GM19467 (cell line): ENCODE data around the gene TUBA4B.
A peak's percentile ranks its signal among the peaks of the same experiment; 100 is the strongest.
"Not testable (repeated sequence)": the region's sequence is repeated elsewhere in the genome, so short reads cannot be mapped to it uniquely, and the experiment has no call there.

ENCODE experiments used
- ATAC-seq: cut with Tn5 transposase; IDR thresholded peaks from one replicate; pipeline ENCODE4 v1.9.1; 2021; ENCODE audit warnings: mild to moderate bottlenecking, moderate library complexity; ENCODE audit not compliant: unreplicated experiment

The TUBA4B gene

DNA sequence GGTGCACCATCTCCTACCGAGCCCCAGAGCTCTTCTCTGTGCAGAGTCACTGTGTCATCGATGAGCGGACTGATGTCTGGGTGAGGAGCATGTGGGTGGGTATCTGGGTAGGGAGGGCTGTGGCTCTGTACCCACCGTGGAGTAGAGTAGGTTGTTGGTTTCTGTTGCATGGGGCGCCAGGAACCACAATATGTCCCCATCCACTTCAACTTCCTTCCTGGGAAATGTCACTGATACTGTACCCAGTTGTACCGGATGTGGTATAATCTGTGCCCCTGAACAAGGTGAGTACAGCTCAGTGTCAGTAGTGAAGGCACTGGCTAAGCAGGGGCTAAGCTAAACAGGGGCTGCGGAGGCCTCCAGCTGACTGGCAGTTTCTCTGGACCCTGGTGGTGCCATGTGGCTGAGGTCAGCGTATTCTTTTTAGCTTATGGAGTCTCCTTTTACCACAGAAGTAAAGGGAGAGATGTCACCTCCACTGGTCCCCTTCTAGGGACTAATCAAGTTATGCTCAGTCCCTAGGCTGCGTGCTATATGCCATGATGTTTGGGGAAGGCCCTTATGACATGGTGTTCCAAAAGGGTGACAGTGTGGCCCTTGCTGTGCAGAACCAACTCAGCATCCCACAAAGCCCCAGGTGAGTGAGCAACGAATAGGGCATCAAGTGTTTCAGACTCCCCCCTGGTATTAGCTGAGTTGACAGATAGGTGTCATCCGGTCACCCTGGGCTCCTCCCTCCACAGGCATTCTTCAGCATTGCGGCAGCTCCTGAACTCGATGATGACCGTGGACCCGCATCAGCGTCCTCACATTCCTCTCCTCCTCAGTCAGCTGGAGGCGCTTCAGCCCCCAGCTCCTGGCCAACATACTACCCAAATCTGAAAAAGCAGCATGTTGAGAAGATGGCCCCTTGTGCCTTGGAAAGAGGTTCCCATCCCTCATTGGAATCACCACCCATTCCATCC, 5.1 kb upstream of the TUBA4B start:
- ATAC-seq: no peak

DNA sequence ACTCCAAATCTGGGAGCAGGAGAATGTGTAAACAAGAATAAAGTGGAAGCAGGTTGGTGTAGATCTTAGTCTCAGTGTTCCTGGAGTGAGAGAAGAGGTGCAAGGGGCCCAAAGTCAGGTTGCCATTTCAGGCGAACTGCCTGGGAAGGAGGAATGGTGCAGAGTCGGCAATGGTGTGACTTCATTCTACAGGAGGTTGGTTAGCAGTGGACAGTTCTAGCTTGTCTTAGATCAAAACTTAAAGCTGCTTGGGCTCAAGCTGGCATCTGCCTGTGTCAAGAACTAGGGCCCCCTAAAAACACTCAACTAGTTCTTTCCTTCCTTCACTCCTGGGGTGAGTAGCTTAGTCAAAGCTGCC, 4.2 kb upstream of the TUBA4B start:
- ATAC-seq: no peak

DNA sequence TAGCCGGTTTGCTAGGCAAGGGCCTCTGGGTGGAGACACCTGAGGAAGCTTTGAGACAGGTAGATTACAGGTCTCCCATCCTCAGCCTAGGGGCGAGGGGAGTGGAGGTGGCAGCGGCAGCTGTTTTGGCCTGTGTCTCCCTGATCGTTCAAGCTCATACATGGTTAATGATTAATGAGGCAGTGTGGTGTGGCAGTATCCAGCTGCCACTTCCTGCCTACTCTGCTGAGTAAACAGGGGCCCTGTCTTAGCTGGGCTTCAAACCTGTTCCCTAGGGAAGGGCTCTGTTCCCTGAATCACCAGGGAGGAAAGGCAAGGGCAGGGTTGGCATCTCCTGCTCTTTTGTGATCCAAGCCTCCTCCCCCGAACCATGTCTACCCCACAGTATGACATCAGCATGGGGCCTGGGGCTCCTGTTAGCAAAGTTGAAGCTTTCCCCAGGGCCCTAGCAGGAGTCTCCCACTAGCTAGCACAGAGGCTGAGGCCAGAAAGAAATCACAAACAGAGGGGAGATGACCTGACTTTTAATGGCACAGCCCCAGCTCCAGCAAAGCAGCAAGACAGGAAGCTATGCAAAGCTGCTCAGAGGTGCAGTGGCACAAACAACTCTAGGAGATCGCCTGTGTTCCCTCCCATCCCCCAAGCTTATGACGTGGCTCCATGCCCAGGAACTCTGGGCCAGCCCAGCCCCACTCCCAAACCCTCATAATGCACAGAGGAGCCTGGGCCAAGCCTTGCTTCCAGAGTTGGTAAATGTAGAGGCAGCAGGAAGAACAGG, 3.7 kb upstream of the TUBA4B start:
- ATAC-seq: peak; percentile 45

DNA sequence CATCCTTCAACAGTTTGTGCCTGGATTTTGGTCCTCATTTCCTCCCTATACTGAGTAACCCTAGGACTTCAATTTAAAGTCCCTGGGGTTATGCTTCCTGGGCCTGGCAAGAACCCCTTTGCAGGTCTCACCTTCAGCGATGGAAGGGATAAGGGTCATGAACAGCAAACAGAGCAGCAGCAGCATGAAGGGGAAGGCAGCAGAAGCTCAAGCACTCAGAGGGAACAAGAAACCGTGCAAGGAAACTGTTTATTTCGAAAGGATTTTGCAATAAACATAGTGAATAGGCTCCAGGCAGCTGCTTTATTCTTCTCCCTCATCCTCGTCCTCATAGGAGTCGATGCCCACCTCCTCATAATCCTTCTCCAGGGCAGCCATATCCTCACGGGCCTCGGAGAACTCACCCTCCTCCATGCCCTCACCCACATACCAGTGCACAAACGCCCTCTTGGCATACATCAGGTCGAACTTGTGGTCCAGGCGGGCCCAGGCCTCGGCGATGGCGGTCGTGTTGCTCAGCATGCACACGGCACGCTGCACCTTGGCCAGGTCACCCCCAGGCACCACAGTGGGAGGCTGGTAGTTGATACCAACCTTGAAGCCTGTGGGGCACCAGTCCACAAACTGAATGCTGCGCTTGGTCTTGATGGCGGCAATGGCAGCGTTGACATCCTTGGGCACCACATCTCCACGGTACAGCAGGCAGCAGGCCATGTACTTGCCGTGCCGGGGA, 2.8 kb upstream of the TUBA4B start:
- no peak for ATAC-seq

DNA sequence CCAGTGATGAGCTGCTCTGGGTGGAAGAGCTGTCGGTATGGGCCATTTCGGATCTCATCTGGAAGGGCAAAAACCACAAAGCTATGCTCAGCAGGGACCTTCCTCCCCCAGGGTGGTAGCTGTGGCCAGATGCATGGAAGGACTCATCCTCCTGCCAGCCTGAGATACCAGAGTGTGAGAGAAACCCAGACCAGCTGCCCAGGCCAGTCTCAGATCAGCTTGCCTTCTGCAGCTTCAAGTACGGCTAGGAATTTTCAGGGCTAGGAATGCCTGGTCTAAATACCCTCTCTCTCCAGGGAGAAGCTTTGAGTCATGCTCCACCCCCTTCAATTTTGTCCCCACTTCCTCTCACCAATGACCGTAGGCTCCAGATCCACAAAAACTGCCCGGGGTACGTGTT, 1.4 kb upstream of the TUBA4B start:
- no peak for ATAC-seq

DNA sequence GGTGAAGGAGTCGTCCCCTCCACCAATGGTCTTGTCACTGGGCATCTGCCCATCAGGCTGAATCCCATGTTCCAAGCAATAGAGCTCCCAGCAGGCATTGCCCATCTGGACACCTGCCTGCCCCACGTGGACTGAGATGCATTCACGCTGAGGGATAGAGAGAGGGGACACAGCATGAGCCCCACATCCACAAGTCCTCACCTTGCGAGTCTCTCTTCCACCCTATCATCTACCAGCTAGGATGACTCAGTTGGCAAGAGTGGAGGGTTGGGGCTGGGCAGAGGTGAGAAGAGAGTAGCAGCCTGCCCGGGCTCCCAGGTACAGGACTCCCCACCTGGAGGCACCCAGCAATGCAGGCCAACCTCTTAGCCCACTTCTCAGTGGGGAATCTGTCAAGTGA, 959 bp upstream of the TUBA4B start:
- no peak for ATAC-seq

DNA sequence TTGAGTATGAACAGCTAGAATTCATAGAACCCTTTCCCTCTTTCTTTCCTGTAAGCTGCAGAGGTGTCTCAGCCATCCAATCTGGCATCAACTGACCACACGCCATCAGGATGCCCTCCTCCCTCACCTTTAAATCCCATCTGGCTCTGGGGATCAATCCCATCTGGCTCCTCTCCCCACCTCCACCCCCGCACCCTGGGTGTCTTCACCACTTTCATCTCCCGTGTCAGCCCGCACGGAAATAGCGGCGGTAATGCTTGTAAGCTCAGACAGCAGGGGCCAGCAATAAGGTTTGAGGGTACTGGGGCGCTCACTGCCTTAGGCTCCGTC, 508 bp upstream of the TUBA4B start:
- ATAC-seq: no peak

DNA sequence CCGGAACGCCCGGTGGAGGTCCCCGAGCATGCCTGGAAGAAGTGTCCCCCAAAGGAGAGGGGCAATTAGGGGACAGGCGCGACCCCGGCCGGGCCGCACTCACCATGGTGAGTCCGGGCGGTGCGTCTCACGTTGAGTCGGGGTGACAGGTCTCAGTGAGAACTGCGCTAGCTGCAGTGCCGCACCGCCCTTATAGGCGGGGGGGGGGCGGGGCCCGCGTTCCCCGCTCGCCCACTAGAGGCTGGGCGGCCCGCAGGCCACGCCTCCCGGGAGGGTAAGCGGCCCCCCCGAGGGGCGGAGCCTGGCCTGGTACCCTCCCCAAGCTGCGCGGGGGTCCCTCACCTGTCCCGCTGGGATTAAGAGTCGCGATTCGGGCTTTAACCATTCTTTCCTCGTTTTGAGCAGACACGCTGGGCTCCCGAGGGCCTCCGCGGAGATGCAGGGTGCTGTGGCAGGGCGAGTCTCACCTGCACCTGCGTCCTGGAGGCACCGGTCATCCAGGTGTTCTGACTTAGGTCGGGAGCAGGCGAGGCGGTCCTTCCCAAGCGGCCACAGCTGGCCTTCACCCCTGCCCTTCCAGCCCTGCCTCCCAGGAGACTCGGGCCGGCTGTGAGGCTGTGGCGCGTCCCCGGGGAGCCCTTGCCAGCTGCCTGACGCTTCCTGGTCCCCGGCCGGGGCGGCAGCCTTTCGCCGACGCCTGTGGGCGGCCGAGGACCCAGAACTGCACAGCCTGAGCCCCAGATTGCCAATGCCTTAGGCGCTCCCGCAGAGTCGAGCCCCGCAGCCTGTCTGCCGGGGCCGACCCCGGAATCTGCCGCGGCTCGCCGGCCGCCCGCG, 928 bp downstream of the TUBA4B start, which contains the start of gene TUBA4A:
TUBA4A (minus strand) TSS at position 166 of the 837 bp plus-strand sequence; CDS start at position 106, 60 bp downstream.
- peak; percentile 41 for ATAC-seq

DNA sequence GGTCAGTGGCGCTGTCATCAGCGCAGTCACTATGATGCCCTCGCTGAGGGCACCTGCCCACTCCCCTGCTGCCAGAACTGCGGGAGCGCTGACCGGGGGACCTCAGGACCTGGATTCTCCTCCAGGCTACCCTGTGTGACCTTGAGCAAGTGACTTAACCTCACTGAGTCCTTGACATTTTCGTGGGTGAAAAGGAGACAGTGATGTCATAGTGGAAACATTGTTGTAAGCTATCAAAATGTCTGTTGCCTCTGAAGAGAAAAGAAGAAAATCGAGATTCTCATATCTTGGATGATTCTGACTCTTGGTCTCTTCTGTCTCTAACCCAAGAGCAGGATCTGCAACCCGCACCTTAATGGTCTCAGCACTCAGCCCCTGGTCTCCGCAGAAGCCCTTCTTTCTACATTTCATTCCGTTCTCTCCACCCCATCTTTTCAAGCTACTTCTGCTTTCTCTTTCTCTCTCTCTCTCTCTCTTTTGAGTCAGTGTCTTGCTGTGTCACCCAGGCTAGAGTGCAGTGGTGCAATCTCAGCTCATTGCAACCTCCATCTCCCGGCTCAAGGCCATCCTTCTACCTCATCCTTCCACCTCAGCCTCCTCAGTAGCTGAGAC, 1.7 kb downstream of the TUBA4B start:
- peak; percentile 18 for ATAC-seq

DNA sequence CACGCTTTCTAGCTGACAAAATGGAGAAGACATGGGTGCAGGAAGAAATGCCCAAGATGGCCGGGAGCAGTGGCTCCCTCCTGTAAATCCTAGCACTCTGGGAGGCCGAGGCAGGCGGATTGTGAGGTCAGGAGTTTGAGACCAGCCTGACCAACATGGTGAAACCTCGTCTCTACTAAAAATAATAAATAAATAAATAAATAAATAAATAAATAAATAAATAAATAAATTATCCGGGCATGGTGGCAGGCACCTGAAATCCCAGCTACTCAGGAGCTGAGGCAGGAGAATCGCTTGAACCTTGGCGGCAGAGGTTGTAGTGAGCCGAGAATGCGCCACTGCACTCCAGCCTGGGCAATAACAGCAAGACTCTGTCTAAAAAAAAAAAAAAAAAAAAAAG, 5.9 kb downstream of the TUBA4B start:
- ATAC-seq: not testable (repeated sequence)

DNA sequence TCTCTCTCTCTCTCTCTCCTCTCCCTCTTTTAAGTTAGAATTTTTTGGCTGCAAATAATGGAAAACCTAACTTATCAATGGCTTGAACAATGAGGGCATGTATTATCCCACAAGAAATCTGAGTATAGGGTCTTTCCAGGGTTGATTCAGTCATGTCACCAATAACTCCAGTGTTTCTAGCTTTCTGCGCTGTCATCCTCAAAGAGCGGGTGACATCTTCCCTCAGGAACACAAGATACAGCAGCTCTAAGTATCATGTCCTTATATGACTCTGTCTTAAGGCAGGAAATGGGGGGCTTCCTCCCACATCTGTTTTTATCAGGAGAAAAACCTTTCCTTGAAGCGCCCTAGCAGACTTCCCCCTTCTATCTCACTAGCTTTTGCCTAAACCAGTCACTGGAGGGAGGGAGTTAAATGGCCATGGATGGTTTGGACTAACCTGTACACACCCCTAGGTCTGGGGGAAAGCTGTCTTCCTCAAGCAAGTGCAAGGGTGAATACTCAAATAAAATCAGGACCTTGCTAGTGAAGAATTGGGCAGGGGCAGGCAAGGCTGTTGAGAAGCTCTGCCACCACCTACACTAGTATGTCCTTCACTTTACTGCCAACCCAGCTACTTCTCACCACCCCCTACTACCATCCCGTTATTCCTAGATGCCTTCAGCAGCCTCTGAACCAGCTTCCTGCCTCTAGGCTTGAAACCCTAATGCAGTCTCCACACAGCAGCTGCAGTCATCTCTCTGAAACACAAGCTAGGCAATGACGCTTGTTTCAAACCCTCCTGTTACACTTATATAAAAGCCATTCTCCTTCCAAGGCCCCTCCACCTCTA, 8.2 kb downstream of the TUBA4B start:
- no peak for ATAC-seq

DNA sequence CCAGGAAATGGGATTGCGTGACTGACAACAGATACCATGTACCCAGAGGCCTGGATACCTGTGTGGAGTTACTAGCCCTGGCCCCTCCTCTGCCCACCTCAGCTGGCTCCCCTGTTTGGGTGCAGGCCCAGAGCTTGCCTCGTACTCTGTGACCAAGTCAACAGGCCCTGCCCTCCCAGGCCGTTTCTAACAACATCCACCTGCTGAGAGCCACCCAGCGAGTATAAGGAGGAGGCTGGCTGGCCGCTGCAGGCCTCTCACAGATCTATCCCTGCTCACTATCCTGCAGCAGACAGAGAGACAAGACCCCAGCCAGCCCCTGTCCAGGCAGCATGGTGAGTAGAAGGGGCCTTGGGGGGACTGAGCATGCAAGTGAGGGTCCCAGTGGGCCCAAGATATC, 13.2 kb downstream of the TUBA4B start:
- ATAC-seq: no peak

DNA sequence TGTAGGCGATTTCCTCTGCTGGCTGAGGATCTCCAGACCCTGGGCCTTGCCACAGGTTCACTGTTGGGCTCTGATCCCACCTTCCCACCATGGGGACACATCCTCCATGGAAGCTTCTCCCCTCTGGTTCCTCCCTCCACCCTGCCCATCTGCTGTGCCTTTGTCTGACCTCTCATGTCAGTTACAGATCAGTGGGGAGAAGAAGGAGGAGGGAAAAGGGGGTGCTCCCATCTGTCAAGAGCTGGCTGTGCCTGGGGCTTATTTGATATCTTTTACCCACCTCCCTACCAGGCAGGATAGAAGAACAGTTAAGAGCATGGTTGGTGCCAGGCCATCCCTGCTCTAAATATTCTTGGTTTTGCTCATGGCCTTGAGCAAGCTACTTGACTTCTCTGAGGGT, 13.8 kb downstream of the TUBA4B start:
- ATAC-seq: no peak

DNA sequence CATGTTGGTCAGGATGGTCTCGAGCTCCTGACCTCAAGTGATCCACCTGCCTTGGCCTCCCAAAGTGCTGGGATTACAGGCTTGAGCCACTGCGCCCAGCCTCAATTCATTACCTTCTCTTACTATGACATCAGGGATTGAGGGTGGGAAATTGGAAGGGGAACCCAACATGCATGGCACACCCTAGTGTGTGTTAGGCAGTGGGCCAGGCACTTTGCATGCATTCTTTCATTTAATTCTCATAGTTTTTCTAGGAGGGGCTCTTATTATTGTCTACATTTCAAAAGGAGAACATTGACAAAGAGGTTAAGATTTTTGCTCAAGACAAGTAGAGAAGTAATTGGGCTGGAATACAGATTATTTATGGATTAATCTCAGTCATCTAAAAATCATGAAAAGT, 15.3 kb downstream of the TUBA4B start:
- no peak for ATAC-seq

DNA sequence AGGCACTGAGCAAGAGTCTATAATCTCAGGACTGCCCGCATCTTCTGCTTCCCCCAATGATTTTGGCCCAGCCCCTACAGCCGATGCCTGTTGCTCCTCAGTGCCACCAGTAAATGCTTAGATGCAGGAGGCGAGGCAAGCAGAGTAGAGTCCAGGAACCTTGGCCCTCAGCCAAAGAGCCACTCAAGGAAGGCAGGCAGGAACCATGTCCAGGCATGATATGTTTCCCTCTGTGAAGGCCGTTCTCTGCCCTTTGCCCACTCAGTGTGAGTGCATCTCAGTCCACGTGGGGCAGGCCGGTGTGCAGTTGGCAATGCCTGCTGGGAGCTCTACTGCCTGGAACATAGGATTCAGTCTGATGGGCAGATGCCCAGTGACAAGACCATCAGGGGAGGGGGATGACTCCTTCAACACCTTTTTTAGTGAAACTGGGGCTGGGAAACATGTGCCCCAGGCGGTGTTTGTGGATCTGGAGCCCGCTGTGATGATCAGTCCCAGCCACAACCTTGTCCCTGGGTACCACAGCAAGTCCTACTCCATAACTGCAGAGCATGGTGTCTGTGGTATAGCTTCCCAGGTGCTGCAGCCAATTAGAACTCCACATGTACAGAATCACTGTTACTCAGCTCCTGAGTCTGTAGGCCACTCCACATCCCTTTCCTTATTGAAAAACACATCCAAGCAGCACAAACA, 16.5 kb downstream of the TUBA4B start:
- ATAC-seq: no peak

DNA sequence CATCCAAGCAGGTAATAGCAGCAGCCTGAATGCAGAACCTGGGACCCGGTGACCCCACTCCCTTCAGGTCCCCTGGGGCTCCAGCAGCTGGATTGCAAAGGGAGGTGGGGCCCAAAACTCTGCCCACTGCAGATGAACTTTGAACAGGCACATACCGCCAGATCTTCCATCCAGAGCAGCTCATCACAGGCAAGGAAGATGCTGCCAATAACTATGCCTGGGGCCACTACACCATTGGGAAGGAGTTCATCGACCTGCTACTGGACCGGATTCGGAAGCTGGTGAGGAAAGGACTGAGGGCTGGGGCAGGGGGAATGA, 17.0 kb downstream of the TUBA4B start:
- no peak for ATAC-seq

DNA sequence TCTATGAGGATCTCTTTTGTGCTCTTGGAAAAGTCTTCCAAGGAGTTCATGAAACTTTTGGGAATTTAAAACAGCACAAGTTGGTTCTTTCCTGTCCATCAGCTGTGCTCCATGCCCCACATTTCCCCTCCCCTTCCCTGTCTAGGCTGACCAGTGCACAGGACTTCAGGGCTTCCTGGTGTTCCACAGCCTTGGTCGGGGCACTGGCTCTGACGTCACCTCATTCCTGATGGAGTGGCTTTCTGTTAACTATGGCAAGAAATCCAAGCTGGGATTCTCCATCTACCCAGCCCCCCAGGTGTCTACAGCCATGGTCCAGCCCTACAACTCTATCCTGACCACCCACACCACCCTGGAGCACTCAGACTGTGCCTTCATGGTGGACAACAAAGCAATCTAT, 18.0 kb downstream of the TUBA4B start:
- no peak for ATAC-seq

DNA sequence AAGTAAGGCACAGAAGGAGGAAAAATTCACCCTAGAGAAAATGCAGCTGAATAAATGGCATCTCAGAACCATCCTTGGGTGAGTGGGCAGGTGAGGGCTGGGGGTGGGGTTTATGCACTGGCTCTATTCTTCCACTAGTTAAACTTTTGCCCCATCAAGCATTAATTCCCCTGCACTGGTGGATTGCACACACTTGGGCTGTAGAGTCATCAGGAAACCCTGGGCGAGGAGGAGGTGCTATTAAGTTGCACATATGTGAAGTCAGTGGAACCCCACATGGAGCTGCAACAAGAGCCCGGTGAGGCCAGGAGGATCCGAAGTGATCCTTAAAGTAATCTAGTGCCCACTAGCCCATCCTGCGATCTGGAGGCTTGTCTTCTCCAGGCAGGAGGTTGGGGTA, 19.3 kb downstream of the TUBA4B start:
- no peak for ATAC-seq

DNA sequence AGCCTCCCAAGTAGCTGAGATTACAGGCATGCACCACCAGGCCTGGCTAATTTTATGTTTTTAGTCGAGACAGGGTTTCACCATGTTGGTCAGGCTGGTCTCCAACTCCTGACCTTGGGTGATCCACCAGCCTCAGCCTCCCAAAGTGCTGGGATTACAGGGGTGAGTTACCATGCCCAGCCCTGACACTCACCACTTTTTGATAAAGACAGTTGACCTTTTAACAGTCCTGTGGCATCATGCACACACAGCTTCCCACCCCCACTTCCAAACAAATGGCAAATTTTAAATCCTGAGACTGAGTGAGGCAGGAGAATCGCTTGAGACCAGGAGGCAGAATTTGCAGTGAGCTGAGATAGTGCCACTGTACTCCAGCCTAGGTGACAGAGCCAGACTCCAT, 20.0 kb downstream of the TUBA4B start:
- ATAC-seq: no peak
